ENCODE results near the gene LIMS2. TPM values are rescaled to one million over a fixed set of nuclear protein-coding genes. Genes with fewer than 3 reads are reported as not detected.

LIMS2 gene
- polyA plus RNA-seq, 1 experiment: 46.1 TPM

DNA sequence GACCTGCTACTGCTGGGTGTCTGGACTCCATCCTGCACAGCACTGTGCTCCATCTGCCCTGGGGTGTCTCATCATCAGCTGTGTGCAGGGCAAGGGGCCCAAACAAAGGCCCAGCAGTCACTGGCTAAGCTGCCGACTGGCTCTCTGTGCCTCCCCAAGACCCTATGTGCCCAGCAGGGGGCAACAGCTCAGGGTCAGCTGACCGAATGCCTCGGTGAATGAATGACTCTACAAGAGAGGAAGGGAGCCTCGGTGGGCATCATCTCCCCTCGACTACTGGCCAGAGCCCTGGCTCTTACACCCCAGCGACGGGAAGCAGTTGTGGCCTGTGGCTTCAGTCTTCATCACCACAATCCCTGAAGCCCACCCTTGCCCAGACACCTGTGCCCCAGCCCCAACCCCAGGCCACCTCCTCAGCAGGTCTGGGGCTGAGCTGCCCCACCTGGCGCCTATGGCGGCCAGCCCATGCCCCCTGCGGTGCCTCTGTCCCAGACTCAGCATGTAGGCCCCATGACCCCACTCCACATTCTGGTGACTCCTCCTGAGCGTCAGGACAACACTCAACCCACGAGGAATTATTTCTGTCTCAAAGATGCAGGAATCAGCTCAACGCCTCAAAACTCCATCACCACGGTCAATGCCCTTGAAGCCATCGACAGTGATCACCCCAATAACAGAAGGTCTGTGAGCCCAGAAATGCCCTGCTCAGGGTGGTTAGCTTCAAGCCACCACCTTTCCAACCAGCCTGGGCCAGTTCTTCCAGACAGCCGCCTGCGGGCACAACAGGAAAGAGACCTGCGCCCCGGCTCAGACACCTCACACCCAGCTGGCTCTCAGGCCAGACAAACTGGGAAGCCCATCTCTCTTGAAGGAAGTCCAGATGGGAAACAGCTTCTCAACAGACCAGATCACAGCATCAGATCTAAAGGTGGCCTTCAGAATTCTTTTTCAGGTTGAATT lies 31.0 kb downstream of the LIMS2 start:
- ChIA-PET POLR2A (no interaction called here), CTCF (interaction anchor here (1.4 to 2.8 kb wide), 2 partner anchors 31 to 53 kb away, joined by 3 to 14 read pairs; partner anchors contain the start of gene LIMS2)
- H3K27me3 ChIP-seq (ENCODE audit: control insufficient read depth, insufficient read depth, low read length): no peaks in the 10 kb centered on the region
- H3K4me3 ChIP-seq (ENCODE audit: low read depth, low read length): no peak overlapping the region
- TF ChIP-seq, protein P1, sequence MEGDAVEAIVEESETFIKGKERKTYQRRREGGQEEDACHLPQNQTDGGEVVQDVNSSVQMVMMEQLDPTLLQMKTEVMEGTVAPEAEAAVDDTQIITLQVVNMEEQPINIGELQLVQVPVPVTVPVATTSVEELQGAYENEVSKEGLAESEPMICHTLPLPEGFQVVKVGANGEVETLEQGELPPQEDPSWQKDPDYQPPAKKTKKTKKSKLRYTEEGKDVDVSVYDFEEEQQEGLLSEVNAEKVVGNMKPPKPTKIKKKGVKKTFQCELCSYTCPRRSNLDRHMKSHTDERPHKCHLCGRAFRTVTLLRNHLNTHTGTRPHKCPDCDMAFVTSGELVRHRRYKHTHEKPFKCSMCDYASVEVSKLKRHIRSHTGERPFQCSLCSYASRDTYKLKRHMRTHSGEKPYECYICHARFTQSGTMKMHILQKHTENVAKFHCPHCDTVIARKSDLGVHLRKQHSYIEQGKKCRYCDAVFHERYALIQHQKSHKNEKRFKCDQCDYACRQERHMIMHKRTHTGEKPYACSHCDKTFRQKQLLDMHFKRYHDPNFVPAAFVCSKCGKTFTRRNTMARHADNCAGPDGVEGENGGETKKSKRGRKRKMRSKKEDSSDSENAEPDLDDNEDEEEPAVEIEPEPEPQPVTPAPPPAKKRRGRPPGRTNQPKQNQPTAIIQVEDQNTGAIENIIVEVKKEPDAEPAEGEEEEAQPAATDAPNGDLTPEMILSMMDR (IDR thresholded peaks at IDR 0.05; ENCODE audit: insufficient read depth, low read depth, low read length): no peak
- peaks cover 4% of the 10 kb centered on the region for H3K36me3 ChIP-seq (ENCODE audit: control insufficient read depth, insufficient read depth, low read length)
- no peak for DNase-seq (ENCODE audit: low read depth)

DNA sequence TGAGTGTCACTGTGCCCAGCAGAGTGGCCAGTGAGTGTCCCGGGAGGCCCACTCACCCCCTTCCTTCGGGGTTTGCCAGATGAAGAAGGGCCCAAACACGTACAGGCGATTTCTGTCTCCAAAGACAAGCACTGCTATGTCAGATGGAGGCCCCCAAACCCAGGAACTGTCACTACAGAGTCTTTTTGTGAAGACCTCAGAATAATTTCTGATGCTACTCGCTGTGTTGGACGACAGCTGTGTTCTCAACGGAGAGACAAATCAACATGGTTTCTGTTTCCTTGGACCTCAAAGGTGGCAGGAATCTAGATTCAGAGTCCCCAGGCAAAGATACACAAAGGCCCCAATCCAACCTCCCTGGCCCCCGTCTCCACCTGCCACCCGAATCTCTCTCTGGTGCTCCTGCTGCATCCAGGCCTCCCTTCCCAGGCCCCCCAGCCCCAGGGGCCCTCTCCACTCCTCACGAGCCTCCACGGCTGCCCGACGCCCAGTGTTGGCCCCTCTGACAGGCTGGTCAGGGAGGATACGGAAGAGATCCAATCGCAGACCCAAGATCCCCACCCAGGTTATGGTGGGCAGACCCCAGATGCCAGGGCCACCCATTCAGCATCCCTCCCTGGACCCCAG lies 31.8 kb downstream of the LIMS2 start:
- ChIA-PET CTCF (interaction anchor here (1.4 to 2.8 kb wide), 2 partner anchors 32 to 52 kb away, joined by 3 to 14 read pairs; partner anchors contain the start of gene LIMS2), POLR2A (no interaction called here)
- peaks cover 9% of the 10 kb centered on the region for H3K36me3 ChIP-seq (ENCODE audit: control insufficient read depth, insufficient read depth, low read length)
- H3K27me3 ChIP-seq (ENCODE audit: control insufficient read depth, insufficient read depth, low read length): no peaks in the 10 kb centered on the region
- no peak overlapping the region for H3K4me3 ChIP-seq (ENCODE audit: low read depth, low read length)
- TF ChIP-seq, protein P1 (IDR thresholded peaks at IDR 0.05; ENCODE audit: insufficient read depth, low read depth, low read length): no peak
- DNase-seq (ENCODE audit: low read depth): no peak

DNA sequence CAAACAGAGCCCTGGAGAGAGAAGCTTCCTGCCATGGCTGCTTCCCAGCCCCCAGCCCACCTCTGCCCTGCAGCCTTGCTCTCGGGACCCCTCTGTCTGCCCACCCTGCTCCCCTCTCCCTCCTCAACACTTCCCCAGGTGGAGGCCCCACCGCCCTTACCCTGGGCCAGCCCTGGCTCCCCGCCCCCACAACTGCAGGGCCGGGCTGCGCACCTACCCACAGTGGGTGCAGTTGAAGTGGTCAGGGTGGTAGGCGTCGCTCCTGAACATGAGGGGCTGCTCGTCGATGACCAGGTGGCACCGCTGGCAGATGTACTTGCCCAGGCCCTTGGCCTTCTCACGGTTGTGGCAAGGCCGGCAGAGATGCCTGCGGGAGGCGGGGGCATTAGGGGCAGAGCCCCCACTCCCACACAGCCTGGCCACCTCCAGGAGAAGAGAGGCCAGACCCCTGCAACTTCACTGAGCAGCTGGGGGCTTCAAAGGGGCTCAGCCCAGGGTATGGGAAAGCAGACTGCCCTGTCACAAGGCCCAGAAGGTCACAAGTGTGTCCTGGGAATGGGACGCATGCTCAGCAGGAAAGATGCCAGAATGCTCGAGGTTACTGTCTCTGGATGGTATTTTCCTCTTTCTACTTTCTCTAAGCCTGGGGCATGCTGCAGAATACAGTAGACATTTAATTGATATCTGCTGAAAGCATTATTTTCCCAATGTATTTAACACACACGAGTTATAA lies 32.5 kb downstream of the LIMS2 start:
- CTCF ChIA-PET: interaction anchor here (2.8 kb wide), 1 partner anchor 52 kb away, joined by 14 read pairs; no protein-coding TSS in a partner anchor

DNA sequence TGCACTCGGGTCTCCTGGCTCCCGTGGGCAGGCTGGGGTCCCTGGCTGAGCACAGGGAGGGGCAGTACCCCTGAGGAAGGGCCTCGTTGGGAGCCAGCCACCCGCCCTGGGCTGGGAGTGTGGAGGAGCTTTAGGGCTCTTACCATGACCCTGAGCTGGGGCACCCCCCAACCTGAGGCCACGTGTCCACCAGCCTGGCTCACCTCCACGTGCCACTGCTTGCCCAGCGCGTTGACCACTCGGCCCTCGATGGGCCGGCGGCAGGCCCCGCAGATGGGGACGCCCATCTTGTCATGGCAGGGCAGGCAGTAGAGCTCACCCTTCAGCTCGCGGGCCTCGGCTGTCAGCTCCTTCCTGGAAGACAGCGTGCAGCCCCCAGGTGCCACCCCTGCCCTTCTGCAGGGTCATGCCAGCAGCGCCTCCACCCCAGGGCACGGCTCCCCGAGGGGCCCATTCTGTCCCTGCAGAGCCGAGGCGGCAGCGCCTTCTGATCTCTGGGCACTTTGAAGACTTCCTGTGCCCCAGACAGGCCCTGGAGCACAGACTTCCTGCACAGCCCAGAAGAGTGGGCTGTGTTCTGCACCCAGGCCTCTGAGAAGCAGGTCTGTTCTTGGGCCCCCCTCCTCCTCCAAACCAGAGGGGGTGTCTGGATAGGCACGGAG lies 33.4 kb downstream of the LIMS2 start:
- H3K36me3 ChIP-seq (ENCODE audit: control insufficient read depth, insufficient read depth, low read length): peaks cover 8% of the 10 kb centered on the region
- DNase-seq (ENCODE audit: low read depth): no peak
- ChIA-PET POLR2A (no interaction called here), CTCF (interaction anchor here (0.6 to 6.5 kb wide), 3 partner anchors 8 to 143 kb away, joined by 3 to 32 read pairs (median 4); no protein-coding TSS in a partner anchor)
- TF ChIP-seq, protein P1 (IDR thresholded peaks at IDR 0.05; ENCODE audit: insufficient read depth, low read depth, low read length): no peak
- no peaks in the 10 kb centered on the region for H3K27me3 ChIP-seq (ENCODE audit: control insufficient read depth, insufficient read depth, low read length)
- H3K4me3 ChIP-seq (ENCODE audit: low read depth, low read length): no peak overlapping the region

More for the DNA sequence above, 32.5 kb downstream of the LIMS2 start:
- POLR2A ChIA-PET: no interaction called here
- DNase-seq (ENCODE audit: low read depth): no peak
- Histone ChIP-seq H3K27me3 (ENCODE audit: control insufficient read depth, insufficient read depth, low read length) (no peaks in the 10 kb centered on the region), H3K36me3 (ENCODE audit: control insufficient read depth, insufficient read depth, low read length) (peaks cover 10% of the 10 kb centered on the region), H3K4me3 (ENCODE audit: low read depth, low read length) (no peak overlapping the region)
- TF ChIP-seq, protein P1 (IDR thresholded peaks at IDR 0.05; ENCODE audit: insufficient read depth, low read depth, low read length): no peak

All from BJ (cell line).